ENCODE results near the gene ATP8B4.

The ATP8B4 gene

GRCh38 chr15:50131617-50132016, 12.6 kb upstream of the ATP8B4 start:
- no peak for TF ChIP-seq CTCF (conservative IDR thresholded peaks at IDR 0.05; ENCODE audit: low read depth, low read length)
- no peak for DNase-seq (ENCODE audit: low read depth)
- H3K4me3 ChIP-seq (ENCODE audit: low read depth, low read length) = no peak overlapping the region

- peak; percentile 34 for TF ChIP-seq CTCF (conservative IDR thresholded peaks at IDR 0.05; ENCODE audit: low read depth, low read length)
- H3K4me3 ChIP-seq (ENCODE audit: low read depth, low read length) = no peak overlapping the region
- DNase-seq (ENCODE audit: low read depth) = no peak
Observed at GRCh38 chr15:50128266-50128665, 9.2 kb upstream of the ATP8B4 start.

GRCh38 chr15:50127255-50127777, 8.3 kb upstream of the ATP8B4 start:
- DNase-seq (ENCODE audit: low read depth) = peak; percentile 46
- no peak for TF ChIP-seq CTCF (conservative IDR thresholded peaks at IDR 0.05; ENCODE audit: low read depth, low read length)
- no peak overlapping the region for H3K4me3 ChIP-seq (ENCODE audit: low read depth, low read length)

- no peak for TF ChIP-seq CTCF (conservative IDR thresholded peaks at IDR 0.05; ENCODE audit: low read depth, low read length)
- DNase-seq (ENCODE audit: low read depth) = peak; percentile 53
- H3K4me3 ChIP-seq (ENCODE audit: low read depth, low read length) = no peak overlapping the region
Observed at GRCh38 chr15:50126072-50126471, 7.0 kb upstream of the ATP8B4 start.

GRCh38 chr15:50124631-50125030, 5.6 kb upstream of the ATP8B4 start:
- DNase-seq (ENCODE audit: low read depth) = no peak
- TF ChIP-seq CTCF (conservative IDR thresholded peaks at IDR 0.05; ENCODE audit: low read depth, low read length) = no peak
- H3K4me3 ChIP-seq (ENCODE audit: low read depth, low read length) = no peak overlapping the region

- no peak for DNase-seq (ENCODE audit: low read depth)
- no peak overlapping the region for H3K4me3 ChIP-seq (ENCODE audit: low read depth, low read length)
- no peak for TF ChIP-seq CTCF (conservative IDR thresholded peaks at IDR 0.05; ENCODE audit: low read depth, low read length)
Observed at GRCh38 chr15:50123861-50124557, 5.0 kb upstream of the ATP8B4 start.

- no peak for TF ChIP-seq CTCF (conservative IDR thresholded peaks at IDR 0.05; ENCODE audit: low read depth, low read length)
- H3K4me3 ChIP-seq (ENCODE audit: low read depth, low read length) = no peak overlapping the region
- no peak for DNase-seq (ENCODE audit: low read depth)
Observed at GRCh38 chr15:50120729-50121128, 1.7 kb upstream of the ATP8B4 start.

Data from choroid plexus epithelial cell (primary cell).